ENCODE measurements around the gene FAM78A. TPM values are rescaled to one million over a fixed set of nuclear protein-coding genes. Genes with fewer than 3 reads are reported as not detected.
A peak's percentile ranks its signal among the peaks of the same experiment; 100 is the strongest.

FAM78A gene
- total RNA-seq, 2 experiments from 2014 or later = 99.2 to 101 TPM

DNA sequence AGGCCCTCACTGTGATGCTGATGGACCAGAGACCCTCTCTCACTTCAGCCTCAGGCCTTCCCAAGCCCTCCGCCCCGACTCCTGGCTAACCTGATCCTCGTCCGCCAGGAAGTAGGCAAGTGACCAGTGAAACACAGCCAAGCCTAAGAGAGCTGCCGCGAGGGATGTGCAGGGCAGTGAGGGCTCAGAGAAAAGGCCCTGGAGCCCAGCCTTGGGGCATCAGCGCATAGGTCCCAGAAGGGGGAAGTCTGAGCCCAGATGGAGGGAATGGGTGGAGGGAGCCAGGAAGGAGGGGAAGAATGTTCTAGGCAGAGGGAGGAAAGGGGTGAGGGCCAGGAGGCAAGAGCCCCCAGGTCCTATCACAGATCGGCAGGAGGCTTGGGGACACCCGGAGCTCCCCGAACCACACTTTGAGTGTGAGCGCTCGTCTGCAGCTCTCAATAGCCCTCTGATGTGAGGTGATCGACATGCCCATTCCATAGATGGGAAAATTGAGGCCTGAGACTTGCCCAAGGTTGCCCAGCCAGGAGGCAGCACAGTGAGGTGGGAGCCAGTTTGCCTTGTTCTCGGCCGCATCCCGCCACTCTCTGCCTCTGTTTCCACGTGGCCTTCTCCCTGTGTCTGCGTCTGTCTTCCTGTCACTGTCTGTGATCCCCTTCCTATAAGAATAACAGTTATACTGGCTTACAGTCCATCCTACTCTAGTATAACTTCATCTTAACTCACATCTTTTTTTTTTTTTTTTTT, 33.4 kb upstream of the FAM78A start:
- DNase-seq (no peak), ATAC-seq (no peak)
- H3K27ac Mint-ChIP-seq = peak overlapping the region; percentile 46
- ChIA-PET POLR2A (no interaction called here), CTCF (interaction anchor here (1.3 to 1.7 kb wide), 2 partner anchors 27 to 37 kb away, joined by 3 to 7 read pairs; no protein-coding TSS in a partner anchor)
- no peaks in the 10 kb centered on the region for H3K27me3 Mint-ChIP-seq (ENCODE audit: low read depth)
- H3K9me3 Mint-ChIP-seq (ENCODE audit: insufficient read depth) = no peaks in the 10 kb centered on the region
- H3K4me3 Mint-ChIP-seq = no peak overlapping the region
- no peaks in the 10 kb centered on the region for H3K36me3 Mint-ChIP-seq (ENCODE audit: low read depth)
- peaks cover 11% of the 10 kb centered on the region for H3K4me1 Mint-ChIP-seq (ENCODE audit: low read depth)

DNA sequence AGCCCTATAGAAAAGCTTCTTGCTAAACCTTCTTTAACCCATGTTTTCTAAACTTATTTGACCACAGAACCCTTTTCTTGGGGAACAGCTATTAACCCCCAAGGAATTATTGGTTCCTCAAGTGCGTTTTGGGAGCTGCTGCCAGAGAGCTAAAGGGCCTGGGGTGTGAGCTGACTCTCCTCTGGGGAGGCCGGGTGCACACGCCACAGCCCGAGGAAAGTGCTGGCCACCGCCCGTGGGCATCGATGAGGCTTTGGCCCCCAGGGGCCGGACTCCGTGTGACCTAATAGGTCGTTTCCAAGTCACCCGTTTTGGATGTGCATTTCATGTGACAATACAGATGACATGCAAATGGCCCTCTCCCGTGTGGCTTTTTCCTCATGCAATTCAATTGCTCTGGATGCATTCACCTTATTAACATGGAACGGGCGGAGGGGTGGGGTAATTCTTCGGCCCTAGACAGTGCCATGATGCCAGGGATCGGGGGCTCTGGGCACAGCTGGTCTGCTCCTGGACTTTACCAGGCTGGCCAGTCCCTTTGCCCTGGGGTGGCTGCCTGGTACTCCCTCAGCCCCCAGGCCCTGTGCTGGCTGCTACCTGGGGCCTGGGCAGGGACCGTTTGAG, 32.7 kb upstream of the FAM78A start:
- DNase-seq = no peak
- H3K36me3 Mint-ChIP-seq (ENCODE audit: low read depth) = no peaks in the 10 kb centered on the region
- ChIA-PET CTCF (no interaction called here), POLR2A (no interaction called here)
- H3K4me3 Mint-ChIP-seq = no peak overlapping the region
- no peak for ATAC-seq
- H3K27ac Mint-ChIP-seq = no peak overlapping the region
- H3K27me3 Mint-ChIP-seq (ENCODE audit: low read depth) = no peaks in the 10 kb centered on the region
- H3K4me1 Mint-ChIP-seq (ENCODE audit: low read depth) = peaks cover 11% of the 10 kb centered on the region
- H3K9me3 Mint-ChIP-seq (ENCODE audit: insufficient read depth) = no peaks in the 10 kb centered on the region

DNA sequence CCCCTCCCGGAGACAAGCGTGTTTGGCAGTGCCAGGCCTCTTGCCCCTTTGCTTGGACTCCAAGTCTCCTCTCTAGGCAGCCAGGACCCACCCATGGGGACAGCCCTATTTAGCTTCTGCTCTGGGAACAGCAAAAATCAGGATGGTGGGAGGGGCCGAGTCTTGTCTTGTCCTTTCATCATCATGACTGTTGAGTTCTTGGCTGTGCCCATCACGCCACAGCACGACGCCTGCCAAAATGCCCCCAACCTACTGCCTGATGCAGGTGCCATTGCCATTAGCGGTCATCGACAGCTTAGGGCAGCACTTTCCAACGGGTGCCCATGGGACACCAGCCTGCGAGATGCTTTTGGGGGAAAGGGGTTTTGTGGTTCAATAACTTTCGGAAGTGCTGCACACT, 32.1 kb upstream of the FAM78A start:
- no peak overlapping the region for H3K27ac Mint-ChIP-seq
- no peak for ATAC-seq
- H3K27me3 Mint-ChIP-seq (ENCODE audit: low read depth) = no peaks in the 10 kb centered on the region
- H3K4me1 Mint-ChIP-seq (ENCODE audit: low read depth) = peaks cover 11% of the 10 kb centered on the region
- H3K4me3 Mint-ChIP-seq = no peak overlapping the region
- CTCF ChIA-PET = no interaction called here
- no peaks in the 10 kb centered on the region for H3K36me3 Mint-ChIP-seq (ENCODE audit: low read depth)
- no peaks in the 10 kb centered on the region for H3K9me3 Mint-ChIP-seq (ENCODE audit: insufficient read depth)
- POLR2A ChIA-PET = no interaction called here
- no peak for DNase-seq

DNA sequence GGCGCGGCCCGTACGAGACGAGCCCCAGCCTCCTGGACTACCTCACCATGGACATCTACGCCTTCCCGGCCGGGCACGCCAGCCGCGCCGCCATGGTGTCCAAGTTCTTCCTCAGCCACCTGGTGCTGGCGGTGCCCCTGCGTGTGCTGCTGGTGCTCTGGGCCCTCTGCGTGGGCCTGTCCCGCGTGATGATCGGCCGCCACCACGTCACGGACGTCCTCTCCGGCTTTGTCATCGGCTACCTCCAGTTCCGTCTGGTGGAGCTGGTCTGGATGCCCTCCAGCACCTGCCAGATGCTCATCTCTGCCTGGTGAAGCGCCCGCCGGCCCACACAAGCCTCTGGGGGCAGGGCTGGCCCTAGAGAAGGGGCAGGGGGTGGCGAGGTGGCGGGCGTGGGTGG, 31.7 kb upstream of the FAM78A start:
- no peaks in the 10 kb centered on the region for H3K27me3 Mint-ChIP-seq (ENCODE audit: low read depth)
- ChIA-PET POLR2A (no interaction called here), CTCF (no interaction called here)
- ATAC-seq (no peak), DNase-seq (no peak)
- H3K36me3 Mint-ChIP-seq (ENCODE audit: low read depth) = no peaks in the 10 kb centered on the region
- H3K27ac Mint-ChIP-seq = no peak overlapping the region
- no peak overlapping the region for H3K4me3 Mint-ChIP-seq
- H3K4me1 Mint-ChIP-seq (ENCODE audit: low read depth) = peaks cover 11% of the 10 kb centered on the region
- H3K9me3 Mint-ChIP-seq (ENCODE audit: insufficient read depth) = no peaks in the 10 kb centered on the region

DNA sequence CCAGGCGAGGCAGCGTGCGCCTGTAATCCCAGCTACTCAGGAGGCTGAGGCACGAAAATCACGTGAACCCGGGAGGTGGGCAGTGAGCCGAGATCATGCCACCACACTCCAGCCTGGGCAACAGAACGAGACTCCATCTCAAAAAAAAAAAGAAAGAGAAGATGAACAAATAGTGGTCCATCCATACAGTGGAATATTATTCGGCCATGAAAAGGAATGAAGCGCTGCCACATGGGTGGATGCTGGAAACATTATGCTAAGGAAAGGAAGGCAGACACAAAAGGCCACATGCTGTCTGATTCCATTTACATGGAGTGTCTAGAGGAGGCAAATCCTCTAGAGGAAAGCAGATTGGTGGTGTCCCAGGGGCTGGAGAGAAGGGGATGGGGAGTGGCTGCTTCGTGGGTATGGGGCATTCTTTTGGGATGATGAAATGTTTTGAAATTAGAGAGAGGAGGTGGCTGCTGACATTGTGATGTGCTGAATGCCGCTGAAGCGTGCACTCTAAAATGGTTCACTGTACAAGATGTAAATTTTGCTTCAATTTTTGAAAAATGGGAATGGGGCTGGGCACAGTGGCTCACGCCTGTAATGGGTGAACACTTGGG, 30.2 kb upstream of the FAM78A start:
- H3K4me3 Mint-ChIP-seq = no peak overlapping the region
- no peaks in the 10 kb centered on the region for H3K9me3 Mint-ChIP-seq (ENCODE audit: insufficient read depth)
- POLR2A ChIA-PET = no interaction called here
- DNase-seq (no peak), ATAC-seq (no peak)
- H3K4me1 Mint-ChIP-seq (ENCODE audit: low read depth) = peaks cover 11% of the 10 kb centered on the region
- H3K27ac Mint-ChIP-seq = no peak overlapping the region
- H3K36me3 Mint-ChIP-seq (ENCODE audit: low read depth) = no peaks in the 10 kb centered on the region
- CTCF ChIA-PET = no interaction called here
- H3K27me3 Mint-ChIP-seq (ENCODE audit: low read depth) = no peaks in the 10 kb centered on the region

DNA sequence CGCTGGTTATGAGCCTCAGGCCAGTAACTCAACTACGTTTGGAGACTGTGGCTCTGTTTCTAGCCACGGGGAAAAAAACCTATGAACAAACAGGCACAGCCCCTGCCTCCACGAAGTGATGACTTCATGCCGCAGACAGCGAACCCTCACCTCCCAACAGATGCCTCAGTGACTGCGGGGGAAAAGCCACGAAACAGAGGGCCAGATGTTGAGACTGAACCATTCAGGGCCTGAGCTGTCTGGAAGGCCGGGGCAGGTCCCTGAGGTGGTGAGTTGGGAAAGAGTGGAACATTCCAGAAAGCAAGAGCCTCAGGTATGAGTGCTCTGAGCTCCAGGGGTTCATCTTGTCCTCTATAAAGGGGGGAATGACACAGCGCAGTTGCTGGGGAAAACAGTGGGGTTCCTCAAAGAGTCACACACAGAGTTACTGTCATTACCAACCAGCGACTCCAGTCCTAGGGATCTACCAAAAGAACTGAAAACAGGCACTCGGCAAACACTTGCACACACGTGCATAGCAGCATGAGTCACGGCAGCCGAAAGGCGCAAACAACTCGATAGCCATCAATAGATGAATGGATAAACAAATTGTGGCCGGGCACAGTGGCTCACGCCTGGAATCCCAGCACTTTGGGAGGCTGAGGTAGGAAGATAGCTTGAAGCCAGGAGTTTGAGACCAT, 28.5 kb upstream of the FAM78A start:
- ChIA-PET CTCF (no interaction called here), POLR2A (no interaction called here)
- H3K27me3 Mint-ChIP-seq (ENCODE audit: low read depth) = no peaks in the 10 kb centered on the region
- no peaks in the 10 kb centered on the region for H3K36me3 Mint-ChIP-seq (ENCODE audit: low read depth)
- DNase-seq = no peak
- no peak overlapping the region for H3K27ac Mint-ChIP-seq
- ATAC-seq = no peak
- no peaks in the 10 kb centered on the region for H3K9me3 Mint-ChIP-seq (ENCODE audit: insufficient read depth)
- no peaks in the 10 kb centered on the region for H3K4me1 Mint-ChIP-seq (ENCODE audit: low read depth)
- no peak overlapping the region for H3K4me3 Mint-ChIP-seq

DNA sequence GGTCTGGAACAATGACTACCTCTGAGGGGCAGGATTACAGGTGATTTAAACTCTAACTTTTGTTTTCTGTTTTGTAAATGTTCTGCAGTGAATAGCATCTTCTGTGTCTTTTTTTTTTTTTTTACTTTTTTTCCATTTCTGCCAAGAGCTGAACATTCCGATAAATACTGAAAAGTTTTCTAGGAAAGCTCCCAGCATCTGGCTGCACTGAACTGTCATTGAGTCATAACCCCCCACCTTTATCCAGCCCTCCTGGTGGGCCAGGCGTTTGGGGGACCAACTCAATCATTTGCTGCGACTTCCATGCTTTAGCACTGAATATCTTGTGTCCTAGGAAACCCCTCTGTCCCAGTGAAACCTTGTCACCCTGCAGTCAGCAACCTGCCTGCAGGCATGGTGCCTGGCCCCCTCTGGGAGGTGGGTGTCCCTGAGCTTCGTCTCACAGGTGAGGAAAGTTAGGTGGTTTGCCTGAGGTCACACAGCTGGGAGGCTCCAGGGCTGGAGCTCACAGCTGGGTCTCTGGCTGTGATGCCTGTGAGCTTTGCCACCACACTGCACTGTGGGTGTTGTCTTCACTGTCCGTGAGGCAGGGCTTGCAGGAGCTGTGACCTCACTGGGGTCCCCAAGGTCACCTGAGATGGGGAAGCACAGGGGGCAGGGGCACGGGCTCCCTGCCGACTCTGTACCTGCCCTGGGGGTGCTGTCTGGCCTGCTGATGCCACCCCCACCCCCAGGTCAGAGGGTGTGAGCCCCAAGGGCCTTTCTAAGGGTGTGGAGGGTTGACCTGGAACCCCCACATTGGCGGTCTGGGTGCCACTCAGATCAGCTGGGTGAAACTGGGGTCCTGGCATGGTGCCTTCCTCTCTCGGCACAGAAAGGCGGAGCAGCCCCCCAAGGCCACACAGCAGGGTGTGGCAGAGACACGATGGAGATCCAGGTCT, 27.3 kb upstream of the FAM78A start:
- Mint-ChIP-seq H3K9me3 (ENCODE audit: insufficient read depth) (no peaks in the 10 kb centered on the region), H3K27ac (no peak overlapping the region), H3K27me3 (ENCODE audit: low read depth) (no peaks in the 10 kb centered on the region), H3K4me3 (no peak overlapping the region), H3K36me3 (ENCODE audit: low read depth) (no peaks in the 10 kb centered on the region), H3K4me1 (ENCODE audit: low read depth) (no peaks in the 10 kb centered on the region)
- CTCF ChIA-PET = no interaction called here
- no peak for DNase-seq
- ATAC-seq = no peak
- POLR2A ChIA-PET = interaction anchor here (1.2 kb wide), 1 partner anchor 16 kb away, joined by 3 read pairs; no protein-coding TSS in a partner anchor

DNA sequence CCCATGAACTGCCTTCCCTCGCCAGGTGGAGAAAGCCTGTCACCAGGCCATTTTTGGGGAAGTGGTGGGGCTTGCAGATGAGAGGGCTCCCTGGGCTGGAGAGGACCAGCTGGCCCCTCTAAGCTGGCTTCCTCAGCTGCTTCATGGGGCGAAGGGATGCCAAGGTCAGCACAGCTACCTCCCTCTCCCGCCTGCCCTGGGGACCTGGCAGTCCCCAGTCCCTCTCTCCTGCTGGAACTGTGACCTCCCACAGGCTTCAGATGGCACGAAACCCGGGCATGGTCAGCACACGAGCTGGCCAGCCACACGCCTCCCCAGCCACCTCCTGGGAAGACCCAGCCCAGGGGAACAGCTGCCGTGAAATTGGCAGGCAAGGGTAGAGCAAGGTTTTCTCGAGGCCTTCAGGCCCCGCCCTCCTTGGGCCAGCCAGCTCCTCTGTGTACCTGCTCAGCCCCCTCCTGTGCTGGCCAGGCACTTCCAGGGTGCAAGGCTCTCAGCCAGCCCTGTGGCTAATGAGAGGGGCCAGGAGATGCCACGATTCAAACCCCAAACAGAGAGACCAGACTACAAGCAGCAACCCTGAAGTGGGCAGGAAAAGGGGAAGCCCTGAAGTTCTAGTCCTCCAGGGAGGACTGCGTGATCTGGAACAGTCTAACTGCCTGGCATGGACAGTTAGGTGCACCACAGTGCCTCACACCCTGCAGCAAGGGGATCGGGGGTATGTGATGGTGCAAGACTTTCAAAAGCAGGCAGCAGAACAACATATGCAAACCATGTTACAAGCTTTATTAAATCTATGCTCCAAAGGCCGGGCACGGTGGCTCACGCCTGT, 26.1 kb upstream of the FAM78A start:
- no peak overlapping the region for H3K4me3 Mint-ChIP-seq
- H3K4me1 Mint-ChIP-seq (ENCODE audit: low read depth) = no peaks in the 10 kb centered on the region
- H3K9me3 Mint-ChIP-seq (ENCODE audit: insufficient read depth) = no peaks in the 10 kb centered on the region
- no peak overlapping the region for H3K27ac Mint-ChIP-seq
- ChIA-PET POLR2A (interaction anchor here (1.2 kb wide), 1 partner anchor 15 kb away, joined by 3 read pairs; no protein-coding TSS in a partner anchor), CTCF (no interaction called here)
- no peak for DNase-seq
- H3K36me3 Mint-ChIP-seq (ENCODE audit: low read depth) = no peaks in the 10 kb centered on the region
- ATAC-seq = no peak
- H3K27me3 Mint-ChIP-seq (ENCODE audit: low read depth) = no peaks in the 10 kb centered on the region

DNA sequence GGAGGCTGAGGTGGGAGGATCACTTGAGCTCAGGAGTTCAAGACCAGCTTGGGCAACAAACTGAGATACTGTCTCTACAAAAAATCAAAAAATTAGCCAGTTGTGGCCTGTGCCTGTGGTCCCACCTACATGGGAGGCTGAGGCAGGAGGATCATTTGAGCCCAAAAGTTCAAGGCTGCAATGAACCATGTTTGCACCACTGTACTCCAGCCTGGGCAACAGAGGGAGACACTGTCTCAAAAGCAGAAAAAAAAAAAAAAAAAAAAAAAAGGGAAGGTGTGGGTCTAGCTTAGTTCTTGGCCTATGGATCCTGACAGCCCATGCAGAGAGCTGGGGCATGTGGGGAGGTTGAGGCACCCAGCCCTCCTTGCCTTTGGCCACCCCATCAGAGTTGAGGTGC, 24.1 kb upstream of the FAM78A start:
- Mint-ChIP-seq H3K27ac (no peak overlapping the region), H3K9me3 (ENCODE audit: insufficient read depth) (no peaks in the 10 kb centered on the region), H3K4me3 (no peak overlapping the region), H3K27me3 (ENCODE audit: low read depth) (peaks cover 4% of the 10 kb centered on the region), H3K4me1 (ENCODE audit: low read depth) (no peaks in the 10 kb centered on the region), H3K36me3 (ENCODE audit: low read depth) (no peaks in the 10 kb centered on the region)
- ATAC-seq (no peak), DNase-seq (no peak)
- ChIA-PET CTCF (no interaction called here), POLR2A (no interaction called here)

DNA sequence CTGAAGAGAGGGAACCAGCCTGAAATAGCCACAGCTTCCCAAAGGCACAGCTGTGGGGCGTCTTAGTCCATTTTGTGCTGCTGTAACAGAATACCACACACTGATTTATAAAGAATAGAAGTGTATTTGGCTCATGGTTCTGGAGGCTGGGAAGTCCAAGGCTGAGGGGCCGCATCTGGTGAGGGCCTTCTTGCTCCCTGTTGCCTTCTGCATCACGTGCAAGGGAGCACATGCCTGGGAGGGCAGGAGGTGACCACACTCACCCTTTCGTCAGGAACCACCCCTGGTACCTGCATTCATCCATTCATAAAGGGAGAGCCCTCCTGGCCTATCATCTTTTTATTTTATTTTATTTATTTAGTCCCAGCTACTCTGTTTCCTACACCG, 23.6 kb upstream of the FAM78A start:
- DNase-seq = no peak
- CTCF ChIA-PET = no interaction called here
- Mint-ChIP-seq H3K36me3 (ENCODE audit: low read depth) (no peaks in the 10 kb centered on the region), H3K27me3 (ENCODE audit: low read depth) (peaks cover 5% of the 10 kb centered on the region), H3K4me3 (no peak overlapping the region), H3K27ac (no peak overlapping the region), H3K9me3 (ENCODE audit: insufficient read depth) (no peaks in the 10 kb centered on the region), H3K4me1 (ENCODE audit: low read depth) (no peaks in the 10 kb centered on the region)
- ATAC-seq = no peak
- POLR2A ChIA-PET = no interaction called here

DNA sequence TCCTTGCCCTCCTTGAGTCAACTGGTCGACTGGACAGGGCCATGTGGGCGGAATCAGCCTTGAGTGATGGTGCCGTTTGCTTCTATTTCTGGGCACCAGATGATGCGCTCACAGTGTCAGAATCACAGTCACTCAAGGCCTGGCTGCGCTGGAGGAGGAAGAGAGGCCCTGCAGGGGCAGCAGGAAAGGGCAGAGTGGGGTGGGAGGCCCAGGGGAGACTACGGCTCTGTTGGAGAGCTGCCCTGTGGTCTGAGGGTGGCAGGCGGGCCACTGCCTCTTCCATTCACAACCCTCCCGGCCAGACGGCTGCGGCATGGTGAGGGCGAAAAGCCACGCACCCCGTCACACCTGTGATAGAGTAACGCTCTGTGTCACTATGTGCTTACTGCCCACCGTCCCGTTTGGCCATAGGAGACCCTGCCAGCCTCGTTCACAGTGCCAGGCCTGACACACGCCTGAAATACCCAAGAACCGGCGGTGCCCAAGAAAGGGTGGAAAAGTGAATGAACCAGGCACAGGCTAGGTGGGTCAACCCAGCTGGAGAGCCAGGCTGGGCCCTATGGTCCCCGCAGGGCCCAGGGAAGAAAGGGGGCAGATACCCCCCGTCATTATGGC, 23.1 kb upstream of the FAM78A start:
- Mint-ChIP-seq H3K27ac (no peak overlapping the region), H3K4me3 (no peak overlapping the region), H3K36me3 (ENCODE audit: low read depth) (no peaks in the 10 kb centered on the region), H3K9me3 (ENCODE audit: insufficient read depth) (no peaks in the 10 kb centered on the region), H3K27me3 (ENCODE audit: low read depth) (peaks cover 6% of the 10 kb centered on the region), H3K4me1 (ENCODE audit: low read depth) (no peaks in the 10 kb centered on the region)
- ATAC-seq (no peak), DNase-seq (no peak)
- ChIA-PET POLR2A (no interaction called here), CTCF (no interaction called here)

Measured in activated CD8-positive, alpha-beta T cell treated with anti-CD3 and anti-CD28 coated beads, Interleukin-2, amount 10 ng/mL, durations not matched to agents 7 days and 5 days (primary cell).